Measurements from ENCODE around the gene TMEM269.

TMEM269 gene

DNA sequence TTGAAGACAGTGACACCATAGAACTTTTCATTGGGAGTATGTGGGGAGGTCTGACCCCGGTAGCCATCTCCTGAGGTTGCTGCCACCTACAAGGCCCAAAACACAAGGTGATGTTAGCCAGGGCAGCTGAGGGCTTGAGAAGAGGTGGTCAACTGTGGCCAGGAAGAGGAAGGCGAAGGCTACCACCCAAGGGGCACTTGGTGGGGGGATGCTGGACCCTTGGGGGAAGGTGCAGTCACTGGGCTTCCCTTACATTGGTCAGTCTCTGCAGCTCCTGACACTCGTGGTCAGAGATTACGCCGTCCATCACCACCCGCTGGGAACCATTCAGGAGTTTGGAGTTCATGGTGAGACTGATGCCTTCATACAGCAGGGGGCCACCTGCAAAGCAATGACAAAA lies 32.5 kb upstream of the TMEM269 start:
- no peak for DNase-seq (ENCODE audit: low spot score)
- TF ChIP-seq, protein P1, sequence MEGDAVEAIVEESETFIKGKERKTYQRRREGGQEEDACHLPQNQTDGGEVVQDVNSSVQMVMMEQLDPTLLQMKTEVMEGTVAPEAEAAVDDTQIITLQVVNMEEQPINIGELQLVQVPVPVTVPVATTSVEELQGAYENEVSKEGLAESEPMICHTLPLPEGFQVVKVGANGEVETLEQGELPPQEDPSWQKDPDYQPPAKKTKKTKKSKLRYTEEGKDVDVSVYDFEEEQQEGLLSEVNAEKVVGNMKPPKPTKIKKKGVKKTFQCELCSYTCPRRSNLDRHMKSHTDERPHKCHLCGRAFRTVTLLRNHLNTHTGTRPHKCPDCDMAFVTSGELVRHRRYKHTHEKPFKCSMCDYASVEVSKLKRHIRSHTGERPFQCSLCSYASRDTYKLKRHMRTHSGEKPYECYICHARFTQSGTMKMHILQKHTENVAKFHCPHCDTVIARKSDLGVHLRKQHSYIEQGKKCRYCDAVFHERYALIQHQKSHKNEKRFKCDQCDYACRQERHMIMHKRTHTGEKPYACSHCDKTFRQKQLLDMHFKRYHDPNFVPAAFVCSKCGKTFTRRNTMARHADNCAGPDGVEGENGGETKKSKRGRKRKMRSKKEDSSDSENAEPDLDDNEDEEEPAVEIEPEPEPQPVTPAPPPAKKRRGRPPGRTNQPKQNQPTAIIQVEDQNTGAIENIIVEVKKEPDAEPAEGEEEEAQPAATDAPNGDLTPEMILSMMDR (conservative IDR thresholded peaks at IDR 0.05; ENCODE audit: low read depth), result no peak
- ChIA-PET CTCF (interaction anchor here (0.6 to 1.1 kb wide), 2 partner anchors 14 kb away, joined by 3 read pairs; no protein-coding TSS in a partner anchor), POLR2A (ENCODE audit: low non-redundant PET) (no interaction called here)
- no peak overlapping the region for H3K27ac ChIP-seq

DNA sequence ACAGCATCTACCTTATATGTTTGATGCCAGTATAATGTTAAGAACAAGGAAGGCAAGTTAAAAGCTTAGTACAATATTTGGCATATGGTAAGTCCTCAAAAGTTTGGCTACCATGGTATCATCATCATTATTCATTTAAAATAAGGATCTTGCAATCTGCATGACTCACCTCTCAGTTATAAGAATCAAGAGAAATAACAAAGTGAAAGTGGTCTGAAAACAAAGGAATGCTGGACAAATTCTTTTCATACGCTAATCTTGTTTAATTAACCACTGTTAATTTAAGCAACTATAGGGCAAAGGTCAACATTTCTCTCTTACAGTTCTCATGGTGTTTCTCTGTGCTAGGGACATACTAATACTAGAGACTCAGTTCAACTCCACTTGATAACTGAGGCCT lies 31.7 kb upstream of the TMEM269 start:
- no peak for DNase-seq (ENCODE audit: low spot score)
- TF ChIP-seq, protein P1 (conservative IDR thresholded peaks at IDR 0.05; ENCODE audit: low read depth), result no peak
- ChIA-PET CTCF (interaction anchor here (0.6 to 1.1 kb wide), 2 partner anchors 13 to 1254 kb away, joined by 3 read pairs; no protein-coding TSS in a partner anchor), POLR2A (ENCODE audit: low non-redundant PET) (no interaction called here)
- no peak overlapping the region for H3K27ac ChIP-seq

DNA sequence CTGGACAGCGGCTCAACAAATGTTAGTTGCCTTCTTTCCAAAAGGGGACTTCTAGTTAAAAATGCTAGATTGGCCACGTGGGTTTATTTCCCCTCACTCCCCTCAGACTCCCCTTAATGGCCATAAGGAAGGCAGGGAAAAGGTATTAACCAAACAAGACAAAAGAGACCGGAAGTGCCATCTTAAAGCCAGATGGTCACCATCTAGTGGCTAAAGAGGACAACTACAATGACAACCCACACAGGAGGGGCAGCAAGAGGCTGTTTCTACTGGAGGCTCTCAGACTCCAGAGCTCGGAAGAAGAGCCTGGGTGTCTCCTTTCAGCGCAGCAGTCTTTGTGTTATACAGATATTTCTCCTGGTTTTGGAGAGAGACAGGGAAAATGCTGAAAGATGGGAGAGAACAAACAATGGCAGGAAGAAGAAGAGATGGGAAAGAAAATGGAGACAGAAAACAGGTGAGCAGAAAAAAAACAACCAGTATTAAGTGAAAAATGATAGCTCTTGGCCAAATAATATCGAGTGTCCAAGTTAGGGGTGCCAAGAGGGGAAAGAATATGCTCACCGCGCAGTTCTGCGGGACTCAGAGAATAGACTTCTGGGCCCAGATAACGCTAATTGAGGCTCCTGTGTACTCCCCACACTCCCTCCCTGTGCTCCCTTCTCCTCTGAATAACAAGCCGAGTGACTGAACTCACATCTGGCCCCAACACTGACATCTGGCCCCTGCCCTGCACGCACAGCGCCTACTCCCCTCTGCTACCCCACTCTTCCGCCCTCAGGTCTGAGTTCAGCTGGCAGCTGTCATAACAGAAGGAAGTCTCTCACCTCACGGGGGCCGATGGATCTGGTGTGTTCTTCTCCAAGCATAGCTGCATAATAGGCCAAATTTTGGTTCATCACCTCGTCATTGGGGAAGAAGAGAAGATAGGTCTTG lies 27.6 kb upstream of the TMEM269 start:
- H3K27ac ChIP-seq, result no peak overlapping the region
- ChIA-PET POLR2A (ENCODE audit: low non-redundant PET) (no interaction called here), CTCF (interaction anchor here (0.6 to 1.3 kb wide), 8 partner anchors 17 to 429 kb away, joined by 3 to 4 read pairs (median 3); partner anchors contain the start of gene CLDN19)
- peak; percentile 63 for DNase-seq (ENCODE audit: low spot score)
- TF ChIP-seq, protein P1 (conservative IDR thresholded peaks at IDR 0.05; ENCODE audit: low read depth), result peak; percentile 83

DNA sequence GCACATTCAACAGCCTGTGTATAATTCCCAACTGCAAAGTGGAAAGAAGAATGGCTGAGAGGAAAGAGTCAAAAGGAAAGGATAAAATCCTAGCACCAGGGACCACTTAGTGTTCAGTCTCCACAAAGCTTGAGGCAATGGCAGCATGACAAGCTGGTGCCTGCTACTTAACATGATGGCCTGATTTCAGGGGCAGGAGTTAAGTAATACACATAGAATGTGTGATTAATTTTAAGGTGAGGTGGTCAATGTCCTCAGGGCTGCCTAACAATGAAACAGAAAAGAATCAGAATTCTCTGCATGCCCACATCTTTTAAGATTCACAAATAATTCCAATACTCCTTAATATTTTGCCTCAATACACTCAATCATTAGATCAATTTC lies 26.9 kb upstream of the TMEM269 start:
- H3K27ac ChIP-seq, result no peak overlapping the region
- ChIA-PET POLR2A (ENCODE audit: low non-redundant PET) (interaction anchor here (0.7 kb wide), 1 partner anchor 9 kb away, joined by 4 read pairs; the partner anchor contains the start of genes C1orf50 and P3H1), CTCF (interaction anchor here (0.6 to 1.1 kb wide), 2 partner anchors 77 to 98 kb away, joined by 3 read pairs; no protein-coding TSS in a partner anchor)
- no peak for DNase-seq (ENCODE audit: low spot score)
- TF ChIP-seq, protein P1 (conservative IDR thresholded peaks at IDR 0.05; ENCODE audit: low read depth), result no peak

DNA sequence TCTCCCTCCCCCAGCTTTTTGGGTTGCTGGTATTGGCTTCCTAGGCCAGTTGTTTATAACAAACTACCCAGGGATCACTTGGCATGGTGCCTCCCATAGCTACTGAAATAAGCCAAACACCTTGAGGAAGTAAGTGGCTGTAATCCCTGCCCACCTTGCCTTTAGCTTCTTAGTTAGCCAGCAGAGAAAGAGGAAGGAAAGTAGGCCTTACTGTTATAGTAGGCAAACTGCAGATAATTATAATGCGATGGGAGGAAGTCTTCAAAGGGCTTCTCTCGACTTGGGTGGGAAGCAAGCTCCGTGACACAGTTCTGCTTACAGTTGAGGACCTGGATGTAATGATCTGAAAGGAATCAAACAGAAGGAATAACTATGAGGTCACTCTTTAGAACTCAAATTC lies 26.1 kb upstream of the TMEM269 start:
- ChIA-PET POLR2A (ENCODE audit: low non-redundant PET) (interaction anchor here (0.7 kb wide), 1 partner anchor 9 kb away, joined by 4 read pairs; the partner anchor contains the start of genes C1orf50 and P3H1), CTCF (interaction anchor here (0.6 to 0.7 kb wide), 2 partner anchors 63 to 463 kb away, joined by 3 read pairs; no protein-coding TSS in a partner anchor)
- DNase-seq (ENCODE audit: low spot score), result no peak
- no peak overlapping the region for H3K27ac ChIP-seq
- TF ChIP-seq, protein P1 (conservative IDR thresholded peaks at IDR 0.05; ENCODE audit: low read depth), result no peak

DNA sequence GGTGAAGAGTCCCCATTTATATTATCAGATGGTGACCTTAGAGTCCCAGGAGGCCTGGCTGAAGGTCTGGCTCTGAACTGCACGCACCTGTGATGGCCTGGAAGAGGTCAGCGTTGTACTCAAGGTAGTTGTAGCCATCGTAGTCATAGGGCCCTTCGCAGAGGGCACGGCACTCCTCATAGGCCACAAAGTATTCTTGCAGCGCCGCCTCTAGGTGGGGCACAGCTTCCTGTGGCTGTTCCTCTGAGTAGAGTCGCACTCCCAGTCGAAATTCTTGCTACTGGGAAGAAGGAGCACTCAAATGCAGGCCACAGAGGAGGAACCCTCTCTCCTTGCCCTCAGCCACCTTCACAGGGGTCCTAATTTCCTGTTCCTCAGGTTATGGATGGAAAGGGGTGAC lies 25.7 kb upstream of the TMEM269 start:
- POLR2A ChIA-PET (ENCODE audit: low non-redundant PET), result no interaction called here
- TF ChIP-seq, protein P1 (conservative IDR thresholded peaks at IDR 0.05; ENCODE audit: low read depth), result no peak
- no peak for DNase-seq (ENCODE audit: low spot score)
- CTCF ChIA-PET, result interaction anchor here (0.6 to 0.7 kb wide), 2 partner anchors 64 to 464 kb away, joined by 3 read pairs; no protein-coding TSS in a partner anchor
- no peak overlapping the region for H3K27ac ChIP-seq

Measured in RWPE1 (cell line).